ENCODE data around the gene WHRN. TPM values are rescaled to one million over a fixed set of nuclear protein-coding genes. Genes with fewer than 3 reads are reported as not detected.

WHRN gene
- total and polyA plus RNA-seq, 9 of the 15 experiments (the other 6 are each of a cell fraction or from before 2014, with no cell fraction given): 0.31 to 14.1 (median 3.0) TPM

DNA sequence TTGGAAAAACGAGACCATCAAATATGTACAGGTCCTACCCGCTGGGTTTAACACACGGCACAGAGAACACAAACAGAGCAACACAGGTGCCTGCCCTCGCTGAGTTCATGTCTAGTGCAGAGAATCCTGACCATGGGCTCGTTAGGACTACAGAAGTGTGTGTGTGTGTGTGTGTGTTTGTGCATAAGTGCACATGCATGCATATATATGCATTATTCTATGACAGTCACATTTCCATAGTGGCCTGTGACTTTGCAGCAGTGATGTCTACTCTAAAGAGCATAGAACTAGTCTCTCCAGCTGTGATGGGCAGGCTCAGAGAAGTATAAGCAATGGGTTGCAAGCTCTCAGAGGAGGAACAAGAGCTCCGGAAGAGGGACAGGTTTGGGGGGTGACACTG lies 147.9 kb downstream of the WHRN start (continued):
- no peak for TF ChIP-seq MEIS2 (IDR thresholded peaks at IDR 0.05; ENCODE audit: partially characterized antibody)
- TF ChIP-seq ASH1L (IDR thresholded peaks at IDR 0.05; ENCODE audit: borderline replicate concordance, low read depth, partially characterized antibody): no peak
- no peak for TF ChIP-seq ARID2 (IDR thresholded peaks at IDR 0.05)
- no peak for TF ChIP-seq BRD4 (IDR thresholded peaks at IDR 0.05)
- TF ChIP-seq GABPB2 (CRISPR knock-in tag; conservative IDR thresholded peaks at IDR 0.05): no peak
- no peak for TF ChIP-seq FIP1L1 (IDR thresholded peaks at IDR 0.05; ENCODE audit: low read depth, low read length, poor library complexity, severe bottlenecking)
- TF ChIP-seq RBM15 (IDR thresholded peaks at IDR 0.05; ENCODE audit: insufficient read depth, low read length): no peak
- no peak for TF ChIP-seq ELF2 (CRISPR knock-in tag; IDR thresholded peaks at IDR 0.05)
- no peak for TF ChIP-seq MBD1 (CRISPR knock-in tag; IDR thresholded peaks at IDR 0.05)

DNA sequence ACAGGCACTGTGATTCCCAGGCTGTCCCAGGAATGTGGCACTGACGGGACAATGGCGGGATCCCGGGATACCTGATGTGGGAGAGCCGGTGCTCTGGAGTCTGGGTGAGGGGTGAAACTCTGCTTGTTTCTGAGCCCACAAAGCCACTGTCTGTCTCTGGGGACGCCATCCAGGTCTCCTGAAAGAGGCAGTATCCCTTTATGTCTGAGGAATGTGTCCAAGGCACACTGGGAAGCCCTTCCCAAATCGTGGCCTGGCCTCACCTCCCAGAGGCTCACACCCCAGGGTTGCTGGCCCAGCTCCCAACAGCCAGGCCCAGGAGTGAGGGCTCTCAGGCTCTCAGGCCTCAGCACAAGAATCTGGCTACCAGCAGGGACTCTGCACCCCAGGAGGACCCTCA lies 148.5 kb downstream of the WHRN start:
- POLR2A ChIA-PET: interaction anchor here (0.6 to 1.1 kb wide), 2 partner anchors 13 to 26 kb away, joined by 3 to 4 read pairs; no protein-coding TSS in a partner anchor

More for the DNA sequence above, 148.5 kb downstream of the WHRN start:
- 66% methylated on average over 6 of the region's 6 CpGs for WGBS (ENCODE audit: insufficient coverage, low coverage, missing lambda C conversion rate)
- Histone ChIP-seq H3K9ac (ENCODE audit: insufficient read depth in 1 of 2, low read depth in 2 of 2, low read length in 2 of 2) (no peak overlapping the region), H3K4me1 (replicated peaks in 1 of 2; ENCODE audit: control insufficient read depth in 2 of 2, insufficient read depth in 2 of 2, low read length in 2 of 2) (no peaks in the 10 kb centered on the region), H3K79me2 (ENCODE audit: control insufficient read depth, insufficient read depth, low read length) (no peaks in the 10 kb centered on the region), H3K4me3 (no peak overlapping the region), H3K27me3 (ENCODE audit: control insufficient read depth in 2 of 2, insufficient read depth in 2 of 2, low read length in 2 of 2) (no peaks in the 10 kb centered on the region), H3K9me3 (replicated peaks; ENCODE audit: control insufficient read depth, insufficient read depth, low read depth, low read length) (no peaks in the 10 kb centered on the region), H4K20me1 (replicated peaks; ENCODE audit: control insufficient read depth, insufficient read depth, low read length) (no peaks in the 10 kb centered on the region), H3K9me1 (ENCODE audit: control insufficient read depth, insufficient read depth, low read length) (no peaks in the 10 kb centered on the region), H3K36me3 (ENCODE audit: control insufficient read depth, insufficient read depth, low read length) (peaks cover 16% of the 10 kb centered on the region; the same call in 2 of the 3 replicates), H3K27ac (ENCODE audit: extremely low read depth, low read depth, low read length) (no peak overlapping the region), H3K4me2 (ENCODE audit: insufficient read depth, low read length) (no peak overlapping the region), H2AFZ (ENCODE audit: low read depth, low read length) (no peak overlapping the region)
- CTCF ChIA-PET (ENCODE audit: low intra/inter-chr PET ratio): no interaction called here
- in situ Hi-C loops (cut with MboI) (no loop called here), intact Hi-C loops (cut with micrococcal nuclease) (no loop called here)
- FAIRE-seq: no peak
- no peak for ATAC-seq
- no peak for DNase-seq (ENCODE audit: extremely low read depth in 1 of 4, low spot score in 3 of 4)
- BruUV-seq (replicated peaks): no TSS peak
- TF ChIP-seq MEF2D (tag; conservative IDR thresholded peaks at IDR 0.05; ENCODE audit: low read depth) (no peak), TRIM25 (IDR thresholded peaks at IDR 0.05; ENCODE audit: borderline replicate concordance) (no peak), POLR2B (IDR thresholded peaks at IDR 0.05; ENCODE audit: low read depth, partially characterized antibody) (no peak), NCOR1 (IDR thresholded peaks at IDR 0.05) (no peak)

Measured in K562 (cell line).